HL-60 (cell line): ENCODE data around the gene FUZ.

Experiments used
- CTCF ChIP-seq: IDR thresholded peaks from one replicate; pipeline ENCODE4 v1.5.1; 2011; ENCODE audit warnings: low read length, control low read depth, inconsistent platforms; ENCODE audit not compliant: insufficient read depth
- POLR2AphosphoS5 ChIP-seq: IDR thresholded peaks from 2 replicates; pipeline ENCODE4 v1.6.1; 2012; ENCODE audit warnings: low read depth

- TF ChIP-seq POLR2AphosphoS5 (no peak), CTCF (no peak)
Measured at GRCh38 chr19:49855676-49856573, 42.8 kb upstream of the FUZ start.
